IMR-90 (cell line): ENCODE measurements around the gene ROBO2.

Experiments used
- CTCF ChIP-seq: conservative IDR thresholded peaks from 2 replicates; pipeline ENCODE4 v1.5.1; 2012; ENCODE audit warnings: mild to moderate bottlenecking, low read depth, low read length, improper control_type of control experiment
- MAFK ChIP-seq: IDR thresholded peaks from 2 replicates; pipeline ENCODE4 v1.6.1; 2012; ENCODE audit warnings: low read depth, low read length, improper control_type of control experiment
- MAZ ChIP-seq: IDR thresholded peaks from 2 replicates; pipeline ENCODE4 v1.6.1; 2012; ENCODE audit warnings: low read depth, mild to moderate bottlenecking, low read length, improper control_type of control experiment, moderate library complexity, borderline replicate concordance
- POLR2A ChIP-seq: IDR thresholded peaks from 2 replicates; pipeline ENCODE4 v1.6.1; 2012; ENCODE audit warnings: mild to moderate bottlenecking, low read depth, low read length
- RAD21 ChIP-seq: IDR thresholded peaks from 2 replicates; pipeline ENCODE4 v1.6.1; 2012; ENCODE audit warnings: low read length, improper control_type of control experiment
- RCOR1 ChIP-seq: IDR thresholded peaks from 2 replicates; pipeline ENCODE4 v1.6.1; 2012; ENCODE audit warnings: mild to moderate bottlenecking, low read length, improper control_type of control experiment; ENCODE audit not compliant: insufficient replicate concordance
- RFX5 ChIP-seq: IDR thresholded peaks from 2 replicates; pipeline ENCODE4 v1.8.0; 2012; ENCODE audit warnings: low read depth, mild to moderate bottlenecking, low read length, moderate library complexity
- SMC3 ChIP-seq: fragments of 150-350 bp; IDR thresholded peaks from 2 replicates; pipeline ENCODE4 v1.6.1; 2016; ENCODE audit warnings: low read depth, mild to moderate bottlenecking, antibody characterized with exemption, low read length, moderate library complexity
- TF ChIP-seq, protein P1 (sequence below): fragments of 150-350 bp; IDR thresholded peaks from 2 replicates; pipeline ENCODE4 v1.6.1; 2017; ENCODE audit warnings: mild to moderate bottlenecking, antibody characterized with exemption, low read length, low read depth
- TF ChIP-seq, protein P2 (sequence below): fragments of 150-350 bp; IDR thresholded peaks from 2 replicates; pipeline ENCODE4 v1.6.1; 2016; ENCODE audit warnings: low read depth, mild to moderate bottlenecking, low read length, moderate library complexity, borderline replicate concordance

DNA sequence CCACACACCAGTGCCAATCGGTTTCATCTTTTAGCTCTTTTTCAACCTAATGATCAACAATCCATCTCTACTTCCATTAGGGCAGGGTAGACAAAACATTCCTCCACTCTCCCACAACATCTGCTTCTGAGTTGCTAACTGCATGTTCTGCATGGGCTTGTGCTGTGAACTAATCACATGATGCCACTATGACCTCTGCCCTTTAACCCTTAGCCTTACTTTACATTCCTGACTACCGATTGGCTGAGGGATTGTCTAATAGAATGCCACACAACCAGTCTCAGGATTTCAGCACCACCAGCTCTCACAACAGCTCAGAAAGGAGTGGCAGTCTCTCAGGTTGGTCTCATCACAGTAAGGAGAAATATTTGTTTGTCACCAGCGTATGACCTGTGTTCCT lies 562.8 kb downstream of the ROBO2 start:
- TF ChIP-seq CTCF (no peak), SMC3 (no peak), POLR2A (no peak), RCOR1 (no peak), MAZ (no peak), MAFK (no peak), RFX5 (no peak), RAD21 (no peak)
- TF ChIP-seq, protein P1, sequence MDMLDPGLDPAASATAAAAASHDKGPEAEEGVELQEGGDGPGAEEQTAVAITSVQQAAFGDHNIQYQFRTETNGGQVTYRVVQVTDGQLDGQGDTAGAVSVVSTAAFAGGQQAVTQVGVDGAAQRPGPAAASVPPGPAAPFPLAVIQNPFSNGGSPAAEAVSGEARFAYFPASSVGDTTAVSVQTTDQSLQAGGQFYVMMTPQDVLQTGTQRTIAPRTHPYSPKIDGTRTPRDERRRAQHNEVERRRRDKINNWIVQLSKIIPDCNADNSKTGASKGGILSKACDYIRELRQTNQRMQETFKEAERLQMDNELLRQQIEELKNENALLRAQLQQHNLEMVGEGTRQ: no peak
- TF ChIP-seq, protein P2, sequence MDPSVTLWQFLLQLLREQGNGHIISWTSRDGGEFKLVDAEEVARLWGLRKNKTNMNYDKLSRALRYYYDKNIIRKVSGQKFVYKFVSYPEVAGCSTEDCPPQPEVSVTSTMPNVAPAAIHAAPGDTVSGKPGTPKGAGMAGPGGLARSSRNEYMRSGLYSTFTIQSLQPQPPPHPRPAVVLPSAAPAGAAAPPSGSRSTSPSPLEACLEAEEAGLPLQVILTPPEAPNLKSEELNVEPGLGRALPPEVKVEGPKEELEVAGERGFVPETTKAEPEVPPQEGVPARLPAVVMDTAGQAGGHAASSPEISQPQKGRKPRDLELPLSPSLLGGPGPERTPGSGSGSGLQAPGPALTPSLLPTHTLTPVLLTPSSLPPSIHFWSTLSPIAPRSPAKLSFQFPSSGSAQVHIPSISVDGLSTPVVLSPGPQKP: no peak
